Muscle of arm (tissue), 12 donors: ENCODE data around the gene DBNL. TPM values are rescaled to one million over a fixed set of nuclear protein-coding genes. Genes with fewer than 3 reads are reported as not detected.
"Not testable (repeated sequence)": the region's sequence is repeated elsewhere in the genome, so short reads cannot be mapped to it uniquely, and the experiment has no call there.

Experiments used
- DNase-seq: peaks from one replicate; pipeline ENCODE4 v3.0.0-alpha.2; 2013
- polyA plus RNA-seq, 12 donors: library from polyadenylated mRNA; unstranded; fragments of 120-200 nt; gene quantifications; one replicate each; pipeline ENCODE4 v1.2.1, GENCODE V29; 2013; ENCODE audit not compliant: insufficient read length in 12 of 12

DBNL gene
- polyA plus RNA-seq, 12 donors: 33.9 to 58.7 (median 39.9) TPM; not detected in 1

- not testable (repeated sequence) for DNase-seq
Observed at GRCh38 chr7:44039800-44040492, 4.6 kb upstream of the DBNL start.

DNA sequence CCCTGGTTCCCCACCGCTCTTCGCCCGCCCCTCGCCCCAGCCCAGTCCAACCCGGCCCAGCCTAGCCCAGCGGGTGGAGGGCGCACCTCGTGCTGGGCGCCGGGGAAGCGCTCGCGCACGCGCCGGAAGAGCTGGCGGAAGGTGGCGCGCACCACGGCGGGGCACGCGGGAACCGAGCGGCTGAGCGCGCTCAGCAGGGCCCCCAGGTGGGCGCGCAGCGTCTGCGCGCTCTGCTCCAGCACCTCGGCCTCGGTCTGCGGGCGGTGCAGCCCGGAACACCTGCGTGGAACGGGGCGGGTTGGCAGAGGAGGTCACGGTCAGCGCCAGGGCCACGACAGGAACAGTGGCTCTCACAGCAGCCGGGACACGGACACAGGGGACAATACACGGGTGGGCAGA is 4.0 kb upstream of the DBNL start:
- not testable (repeated sequence) for DNase-seq

GRCh38 chr7:44042221-44042620 is 2.3 kb upstream of the DBNL start:
- no peak for DNase-seq

DNA sequence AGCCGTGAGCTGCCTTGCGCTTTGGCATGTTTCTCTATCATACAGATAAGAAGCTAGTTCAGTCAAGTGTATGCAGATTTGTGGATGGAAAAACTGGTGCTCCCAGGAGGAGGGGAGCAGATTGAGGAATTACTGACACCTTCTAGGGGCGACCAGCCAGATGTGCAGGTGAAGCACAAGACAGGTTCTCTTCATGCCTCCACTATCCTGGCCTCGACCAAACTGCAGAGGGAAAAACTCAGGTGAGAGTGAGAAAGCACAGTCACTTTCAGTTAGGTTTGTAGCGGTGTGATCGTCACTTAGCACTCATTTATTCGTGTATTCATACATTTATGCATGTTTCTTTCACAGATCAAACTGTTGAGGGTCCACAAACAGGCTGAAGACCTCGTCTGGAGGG is 600 bp upstream of the DBNL start:
- DNase-seq: no peak

- no peak for DNase-seq
Observed at GRCh38 chr7:44045226-44046014, 918 bp downstream of the DBNL start.

DNA sequence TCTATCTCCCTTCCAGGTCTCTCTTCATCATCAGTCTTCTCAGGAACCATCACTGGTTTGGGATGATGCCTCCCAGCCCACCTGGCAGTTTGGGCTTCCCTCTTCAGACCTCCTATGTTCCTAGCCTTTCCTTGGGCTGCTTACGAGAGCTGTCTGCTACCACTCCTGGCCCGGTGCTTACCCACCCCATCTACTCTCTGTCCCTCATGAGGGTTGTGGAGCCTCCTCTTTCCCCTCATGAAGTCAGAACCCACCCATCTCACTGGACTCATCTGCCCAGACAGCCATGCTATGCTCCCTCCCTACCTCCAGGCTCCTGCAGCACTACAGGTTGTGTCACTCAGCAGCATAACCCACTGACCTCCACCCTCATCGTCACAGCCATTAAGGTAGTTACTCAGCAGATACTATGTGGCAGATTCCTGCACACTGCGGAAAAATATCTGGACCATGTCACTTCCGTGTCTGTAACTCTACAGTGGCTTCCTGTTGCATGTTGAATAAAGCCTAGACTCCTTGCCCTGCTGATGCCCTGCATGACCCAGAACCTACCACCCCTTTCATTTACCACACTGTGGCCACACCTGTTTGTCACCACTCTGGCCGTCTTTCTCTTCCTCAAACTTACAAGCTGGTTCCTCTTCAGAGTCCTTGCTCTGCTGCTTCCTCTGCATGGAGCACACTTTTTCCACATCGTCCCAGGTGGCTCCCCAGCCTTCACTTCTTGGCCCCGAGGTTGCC is 2.0 kb downstream of the DBNL start:
- no peak for DNase-seq

DNA sequence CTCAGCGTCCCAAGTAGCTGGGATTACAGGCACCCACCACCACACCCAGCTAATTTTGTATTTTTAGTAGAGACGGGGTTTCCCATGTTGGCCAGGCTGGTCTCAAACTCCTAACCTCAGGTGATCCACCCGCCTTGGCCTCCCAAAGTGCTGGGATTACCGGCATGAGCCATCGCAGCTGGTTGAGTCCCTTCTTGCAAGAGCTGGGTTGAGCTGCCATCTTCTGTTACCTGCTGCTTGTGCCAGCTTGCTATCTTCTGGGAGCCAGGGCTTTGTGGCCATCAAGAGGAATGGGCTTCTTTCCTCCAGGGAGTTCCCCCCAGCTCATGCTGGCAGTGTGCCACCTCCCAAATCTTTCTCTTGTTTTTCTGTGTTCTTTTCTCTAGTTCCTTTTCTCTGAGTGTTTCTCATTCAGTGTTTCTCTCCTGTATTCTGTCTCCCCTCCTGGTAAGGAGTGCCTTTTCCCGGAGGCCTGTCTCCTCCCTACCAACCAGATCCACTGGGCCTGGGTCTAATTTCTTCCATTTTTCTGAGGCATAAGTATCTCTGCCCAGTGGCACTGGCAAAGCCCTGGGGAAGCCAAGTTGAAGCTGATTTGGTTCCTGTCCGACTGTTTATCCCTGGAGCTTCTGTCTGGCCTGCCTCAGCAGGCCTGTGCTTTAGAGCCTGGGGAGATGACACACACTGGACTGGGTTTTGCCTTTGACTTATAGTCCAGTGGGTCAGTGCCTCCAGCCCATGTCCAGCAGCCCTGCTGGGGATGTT is 3.7 kb downstream of the DBNL start:
- DNase-seq: no peak

DNA sequence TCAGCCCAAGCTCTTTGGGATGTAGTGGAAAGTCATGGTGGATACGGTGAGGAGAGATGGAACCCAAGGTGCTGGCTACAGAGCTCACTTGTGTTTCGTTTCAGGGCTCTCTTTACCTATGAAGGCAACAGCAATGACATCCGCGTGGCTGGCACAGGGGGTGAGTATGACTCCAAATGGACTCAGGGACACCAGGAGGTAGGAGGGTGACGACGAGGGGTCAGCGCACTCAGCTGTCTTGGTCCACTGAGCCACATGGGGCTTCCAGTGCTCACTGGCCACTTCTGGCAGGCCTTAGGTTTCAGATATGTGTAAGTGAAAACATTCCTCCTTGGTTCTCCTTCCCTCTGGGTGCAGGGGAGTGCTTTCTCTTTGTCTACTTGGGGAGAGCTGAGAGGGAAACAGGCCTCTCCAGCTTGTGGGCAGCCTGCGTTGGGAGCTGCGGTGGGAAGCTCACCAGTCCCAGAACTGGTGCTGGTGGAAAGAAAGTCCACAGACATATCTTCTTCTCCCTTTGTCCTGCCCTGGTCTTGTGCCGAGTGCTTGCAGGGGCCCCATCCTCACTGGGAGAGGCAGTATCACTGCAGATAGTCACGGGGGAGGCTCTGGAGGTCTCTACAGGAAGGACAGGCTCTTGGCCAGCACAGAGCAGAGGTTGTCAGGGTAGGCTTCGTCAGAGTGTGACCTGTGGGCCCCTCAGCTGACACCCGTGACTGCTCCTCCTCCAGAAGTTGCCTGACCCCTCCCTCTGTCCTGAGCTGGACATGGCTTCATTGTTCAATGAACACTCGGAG is 5.8 kb downstream of the DBNL start:
- DNase-seq: no peak

DNA sequence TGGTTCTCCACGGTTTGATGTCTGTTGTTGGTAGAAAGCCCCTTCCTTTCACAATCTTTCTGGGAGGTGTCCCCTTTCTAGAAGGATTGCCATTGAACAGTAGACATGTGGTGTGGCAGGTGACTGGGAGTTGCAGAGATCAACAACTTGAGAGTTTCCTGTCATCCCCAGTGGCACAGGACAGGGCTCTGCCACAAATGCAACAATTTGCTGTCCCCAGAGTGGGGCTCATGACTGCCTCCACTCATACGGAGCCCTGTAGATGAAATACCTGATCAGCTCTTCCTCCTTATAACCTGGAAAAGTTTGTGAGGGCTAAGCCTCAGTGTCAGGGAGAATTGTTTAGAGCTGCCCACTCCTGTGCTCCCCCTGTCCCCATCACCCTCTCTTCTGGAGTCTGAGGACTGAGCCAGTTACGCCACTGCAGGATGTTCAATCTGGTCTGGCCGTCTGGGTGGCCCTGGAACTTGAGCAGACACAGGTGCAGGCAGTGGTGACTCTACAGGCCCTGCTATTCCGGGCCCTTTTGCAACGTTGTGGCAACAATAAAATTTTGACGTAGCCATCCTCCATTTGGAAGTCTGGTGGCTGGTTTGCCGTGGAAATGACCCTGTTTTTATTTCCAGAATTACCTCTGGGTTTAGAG is 6.5 kb downstream of the DBNL start:
- no peak for DNase-seq

DNA sequence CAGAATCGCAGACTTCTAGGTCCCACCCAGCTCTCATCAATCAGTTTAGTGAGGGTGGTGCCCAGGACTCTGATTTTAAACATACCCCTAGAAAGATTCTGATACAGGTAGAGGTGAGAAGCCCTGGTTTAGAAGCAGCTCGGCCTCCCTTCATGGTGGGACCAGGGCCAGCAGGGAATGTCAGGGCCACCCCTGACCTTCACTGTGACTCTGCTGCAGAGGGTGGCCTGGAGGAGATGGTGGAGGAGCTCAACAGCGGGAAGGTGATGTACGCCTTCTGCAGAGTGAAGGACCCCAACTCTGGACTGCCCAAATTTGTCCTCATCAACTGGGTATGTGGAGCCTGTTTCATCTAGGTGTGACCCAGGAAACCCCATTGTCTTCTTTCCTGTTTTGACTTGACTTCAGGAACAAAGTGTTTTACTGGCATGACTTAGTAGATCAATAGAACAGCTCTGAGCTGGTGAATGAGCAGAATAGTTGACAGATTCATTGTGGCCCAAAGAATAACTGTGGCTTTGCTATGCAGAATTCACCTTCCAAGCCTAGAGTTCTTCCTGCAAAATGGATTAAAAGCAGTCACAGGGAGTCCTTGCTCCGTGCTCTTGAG is 7.2 kb downstream of the DBNL start:
- DNase-seq: no peak

DNA sequence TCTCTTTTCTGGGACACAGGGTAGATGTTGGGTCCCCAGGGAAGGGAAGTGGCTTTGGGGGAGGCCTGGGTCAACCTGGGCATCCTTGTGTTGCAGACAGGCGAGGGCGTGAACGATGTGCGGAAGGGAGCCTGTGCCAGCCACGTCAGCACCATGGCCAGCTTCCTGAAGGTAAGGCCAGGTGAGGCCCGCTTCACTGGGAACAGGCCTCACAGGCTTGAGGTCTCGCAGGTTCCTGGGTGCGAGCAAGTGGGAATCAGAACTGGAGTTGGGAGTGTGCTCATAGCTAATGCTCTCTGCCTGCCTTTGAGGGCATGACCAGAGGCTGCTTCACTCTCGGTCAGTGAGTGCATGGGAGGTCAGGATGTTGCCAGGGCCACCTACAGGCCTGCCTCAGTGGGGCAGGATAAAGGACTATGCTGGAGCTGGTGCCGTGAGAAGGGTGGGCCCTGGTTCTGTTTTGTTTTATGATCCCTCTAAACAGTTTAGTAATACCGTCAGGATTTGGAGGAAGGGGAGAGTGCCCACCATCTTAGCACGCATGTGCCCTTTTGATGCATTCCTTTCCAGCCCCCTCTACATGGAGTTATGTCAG is 8.4 kb downstream of the DBNL start:
- no peak for DNase-seq

DNA sequence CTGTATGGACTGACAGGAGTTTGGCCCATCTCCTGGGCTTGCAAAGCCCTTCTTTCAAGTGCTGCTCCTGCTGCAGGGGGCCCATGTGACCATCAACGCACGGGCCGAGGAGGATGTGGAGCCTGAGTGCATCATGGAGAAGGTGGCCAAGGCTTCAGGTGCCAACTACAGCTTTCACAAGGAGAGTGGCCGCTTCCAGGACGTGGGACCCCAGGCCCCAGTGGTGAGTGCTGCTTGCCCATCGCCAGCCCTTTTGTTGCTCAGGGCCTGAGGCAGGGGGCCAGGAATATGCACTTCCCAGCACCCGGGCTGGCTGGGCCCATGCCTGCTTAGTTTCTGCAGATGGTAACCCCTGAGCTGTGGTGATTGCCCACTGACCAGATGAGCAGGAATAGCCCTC is 12.2 kb downstream of the DBNL start:
- no peak for DNase-seq

DNA sequence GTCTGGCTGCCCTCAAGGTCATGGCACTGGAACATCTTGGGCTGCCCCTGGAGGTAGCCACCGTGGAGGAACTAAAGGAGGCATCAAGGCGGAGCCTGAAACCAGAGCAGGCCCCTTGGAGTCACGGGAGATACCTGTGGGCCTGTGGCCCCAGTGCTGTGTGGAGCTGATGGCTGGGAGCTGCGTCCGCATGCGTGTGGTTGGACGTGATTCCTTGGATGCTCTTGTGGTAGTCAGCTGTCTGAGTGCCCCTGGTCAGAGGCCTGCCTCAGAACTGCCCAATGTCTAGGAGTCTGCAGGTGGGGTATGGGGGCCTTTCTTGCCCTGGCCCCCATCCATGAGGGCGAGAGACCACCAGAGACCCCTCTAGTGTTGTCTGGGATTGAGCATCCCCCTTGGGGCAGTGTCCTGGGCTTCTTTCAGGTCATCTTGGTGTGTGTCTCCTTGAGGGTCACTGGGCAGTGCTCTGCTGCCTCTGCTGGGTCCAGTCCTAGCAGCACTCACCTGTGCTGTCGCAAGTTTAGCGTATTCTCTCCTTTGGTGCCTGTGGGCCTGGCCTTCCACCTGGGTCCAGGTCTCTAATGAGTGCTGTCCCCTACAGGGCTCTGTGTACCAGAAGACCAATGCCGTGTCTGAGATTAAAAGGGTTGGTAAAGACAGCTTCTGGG is 12.8 kb downstream of the DBNL start:
- DNase-seq: no peak

- DNase-seq: no peak
Observed at GRCh38 chr7:44057849-44058758, 13.6 kb downstream of the DBNL start.

- no peak for DNase-seq
Observed at GRCh38 chr7:44058759-44059218, 14.3 kb downstream of the DBNL start.

DNA sequence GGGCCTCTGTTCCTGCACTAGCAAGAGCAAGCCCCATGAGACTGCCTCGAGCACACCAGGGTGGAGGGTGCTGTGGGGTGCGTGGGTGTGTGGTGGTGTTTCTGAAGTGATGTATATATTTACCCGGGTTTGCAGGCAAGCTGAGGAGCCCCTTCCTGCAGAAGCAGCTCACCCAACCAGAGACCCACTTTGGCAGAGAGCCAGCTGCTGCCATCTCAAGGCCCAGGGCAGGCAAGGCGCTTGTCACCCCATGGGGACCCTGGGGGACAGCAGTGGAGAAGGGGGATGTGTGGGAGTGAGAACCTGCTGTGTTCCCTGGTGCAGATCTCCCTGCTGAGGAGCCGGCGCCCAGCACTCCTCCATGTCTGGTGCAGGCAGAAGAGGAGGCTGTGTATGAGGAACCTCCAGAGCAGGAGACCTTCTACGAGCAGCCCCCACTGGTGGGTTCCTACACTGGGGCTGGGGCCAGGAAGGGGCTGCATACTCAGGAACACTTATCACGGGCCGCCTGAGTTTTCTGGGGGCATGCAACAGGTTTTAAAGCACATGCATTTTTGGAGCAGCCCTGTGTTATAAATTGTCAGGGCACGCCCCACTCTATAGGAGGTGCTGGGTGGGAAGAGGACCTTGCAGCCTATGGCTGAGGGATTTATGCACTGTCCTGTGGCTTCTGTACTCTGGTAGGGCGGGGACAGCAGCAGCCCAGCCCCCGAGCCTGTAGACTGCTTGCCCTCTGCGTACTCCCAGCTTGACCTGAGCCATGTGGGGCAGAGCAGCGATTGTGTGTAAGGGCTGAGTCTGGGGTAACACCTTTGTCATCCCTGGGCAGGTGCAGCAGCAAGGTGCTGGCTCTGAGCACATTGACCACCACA is 15.0 kb downstream of the DBNL start:
- no peak for DNase-seq
